ENCODE data around the gene SH3BP1.

SH3BP1 gene

GRCh38 chr22:37659066-37659896 is 19.8 kb downstream of the SH3BP1 start:
- no peak for DNase-seq (ENCODE audit: low spot score)

GRCh38 chr22:37659897-37660708 is 20.6 kb downstream of the SH3BP1 start:
- DNase-seq (ENCODE audit: low spot score), result no peak

- DNase-seq (ENCODE audit: low spot score), result no peak
Observed at GRCh38 chr22:37660709-37661045, 21.2 kb downstream of the SH3BP1 start.

- no peak for DNase-seq (ENCODE audit: low spot score)
Observed at GRCh38 chr22:37661160-37661924, 21.9 kb downstream of the SH3BP1 start.

GRCh38 chr22:37662039-37662438 is 22.6 kb downstream of the SH3BP1 start:
- no peak for DNase-seq (ENCODE audit: low spot score)

- no peak for DNase-seq (ENCODE audit: low spot score)
Observed at GRCh38 chr22:37663521-37664140, 24.2 kb downstream of the SH3BP1 start.

- no peak for DNase-seq (ENCODE audit: low spot score)
Observed at GRCh38 chr22:37664249-37665101, 25.0 kb downstream of the SH3BP1 start.

GRCh38 chr22:37665487-37665886 is 26.0 kb downstream of the SH3BP1 start:
- no peak for DNase-seq (ENCODE audit: low spot score)

GRCh38 chr22:37669586-37669985 is 30.1 kb downstream of the SH3BP1 start:
- no peak for DNase-seq (ENCODE audit: low spot score)

GRCh38 chr22:37672206-37672919 is 32.9 kb downstream of the SH3BP1 start:
- no peak for DNase-seq (ENCODE audit: low spot score)

GRCh38 chr22:37672920-37673455 is 33.5 kb downstream of the SH3BP1 start:
- no peak for DNase-seq (ENCODE audit: low spot score)

GRCh38 chr22:37674248-37674647 is 34.8 kb downstream of the SH3BP1 start:
- no peak for DNase-seq (ENCODE audit: low spot score)

GRCh38 chr22:37674951-37675929 is 35.8 kb downstream of the SH3BP1 start, which contains the start of gene LGALS1:
LGALS1 (plus strand) TSS chr22:37675636; CDS start chr22:37675703, 67 bp downstream.
- peak; percentile 71 for DNase-seq (ENCODE audit: low spot score)

- DNase-seq (ENCODE audit: low spot score), result no peak
Observed at GRCh38 chr22:37675930-37676735, 36.7 kb downstream of the SH3BP1 start.

GRCh38 chr22:37676736-37677492 is 37.4 kb downstream of the SH3BP1 start:
- DNase-seq (ENCODE audit: low spot score), result peak; percentile 93

GRCh38 chr22:37677493-37677974 is 38.1 kb downstream of the SH3BP1 start:
- DNase-seq (ENCODE audit: low spot score), result no peak

GRCh38 chr22:37678372-37678771 is 38.9 kb downstream of the SH3BP1 start:
- no peak for DNase-seq (ENCODE audit: low spot score)
